Immature natural killer cell (primary cell): ENCODE measurements around the gene RPL19. TPM values are rescaled to one million over a fixed set of nuclear protein-coding genes. Genes with fewer than 3 reads are reported as not detected.

Experiments
- DNase-seq, 3 donors: peaks; one replicate each; pipeline ENCODE4 v3.0.0; 2022; ENCODE audit warnings: mixed read lengths in 1 of 3
- H3K27ac Mint-ChIP-seq, 6 donors: one replicate each; pipeline ENCODE4 v1.8.0; 2020; ENCODE audit warnings: mixed read lengths in 6 of 6, mild to moderate bottlenecking in 5 of 6, inconsistent platforms in 4 of 6, moderate library complexity in 3 of 6
- H3K27me3 Mint-ChIP-seq, 3 donors: one replicate each; pipeline ENCODE4 v1.8.0; 2020 to 2021; ENCODE audit warnings: low read depth in 3 of 3, mild to moderate bottlenecking in 3 of 3, mixed read lengths in 3 of 3, moderate library complexity in 3 of 3, inconsistent platforms in 1 of 3
- H3K36me3 Mint-ChIP-seq, 3 donors: one replicate each; pipeline ENCODE4 v1.8.0; 2020; ENCODE audit warnings: mixed read lengths in 3 of 3, inconsistent platforms in 2 of 3, mild to moderate bottlenecking in 2 of 3
- H3K4me1 Mint-ChIP-seq, 2 donors: one replicate each; pipeline ENCODE4 v1.8.0; 2020; ENCODE audit warnings: inconsistent platforms in 2 of 2, mild to moderate bottlenecking in 2 of 2, mixed read lengths in 2 of 2, moderate library complexity in 1 of 2
- H3K4me3 Mint-ChIP-seq, 5 donors: one replicate each; pipeline ENCODE4 v1.8.0; 2020; ENCODE audit warnings: mild to moderate bottlenecking in 5 of 5, mixed read lengths in 5 of 5, inconsistent platforms in 3 of 5, moderate library complexity in 3 of 5
- H3K9me3 Mint-ChIP-seq, 6 donors: one replicate each; pipeline ENCODE4 v1.8.0; 2020; ENCODE audit warnings: mild to moderate bottlenecking in 6 of 6, mixed read lengths in 6 of 6, inconsistent platforms in 4 of 6, moderate library complexity in 3 of 6
- polyA plus RNA-seq, 3 donors: library from polyadenylated mRNA; unstranded; fragments of 300-500 nt; fragmentation: Illumina TruSeq; gene quantifications; one replicate each; pipeline ENCODE4 v1.2.3, GENCODE V29; 2021

Gene RPL19
- polyA plus RNA-seq, 3 donors from 2014 or later, result 1,129 to 1,798 (median 1,451) TPM

GRCh38 chr17:39195568-39196160, 4.4 kb upstream of the RPL19 start:
- H3K4me1 Mint-ChIP-seq, result peaks cover 46 to 47% of the 10 kb centered on the region in 2 donors
- H3K36me3 Mint-ChIP-seq, result peaks cover 4 to 8% (median 7%) of the 10 kb centered on the region in 3 donors
- peaks cover 8 to 12% (median 10%) of the 10 kb centered on the region in 3 donors for H3K27me3 Mint-ChIP-seq
- H3K27ac Mint-ChIP-seq, result peak overlapping the region; percentile 37 to 86 (median 78)
- peak; percentile 26 to 38 (median 29) for DNase-seq
- H3K9me3 Mint-ChIP-seq, result no peaks in the 10 kb centered on the region
- H3K4me3 Mint-ChIP-seq, result peak overlapping the region; percentile 66 to 95 (median 73)

DNA sequence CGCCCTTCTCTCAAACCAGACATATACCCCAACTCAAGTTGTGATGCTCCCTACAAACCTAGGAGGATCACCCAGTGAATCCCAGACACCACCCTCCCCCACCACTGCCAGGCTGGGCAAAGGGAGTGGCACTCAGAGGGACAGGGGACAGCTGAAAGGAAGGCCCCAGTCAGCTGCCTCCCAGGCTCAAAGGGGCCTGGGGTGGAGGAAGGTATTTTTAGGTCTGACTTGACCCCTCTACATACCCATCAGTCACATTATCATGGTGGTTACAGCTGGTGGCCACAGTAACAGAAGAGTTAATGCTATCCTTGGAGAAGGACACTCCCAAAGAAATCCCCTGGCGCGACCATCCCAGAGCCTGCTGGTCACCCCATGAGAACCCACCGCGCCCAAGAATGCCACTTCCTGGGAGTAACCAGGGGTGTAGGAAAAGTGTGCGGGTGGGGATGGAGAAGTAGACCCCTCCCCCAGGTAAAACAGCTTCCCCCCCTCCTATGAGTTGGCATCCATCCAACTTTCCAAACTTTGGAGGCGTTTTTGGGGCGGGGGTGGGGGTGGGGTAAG, 3.8 kb upstream of the RPL19 start:
- peaks cover 53% of the 10 kb centered on the region in 2 donors for H3K4me1 Mint-ChIP-seq
- H3K36me3 Mint-ChIP-seq, result peaks cover 4 to 8% (median 7%) of the 10 kb centered on the region in 3 donors
- DNase-seq, result no peak
- no peaks in the 10 kb centered on the region for H3K9me3 Mint-ChIP-seq
- H3K4me3 Mint-ChIP-seq, result peak overlapping the region; percentile 66 to 95 (median 80)
- peaks cover 8 to 16% (median 12%) of the 10 kb centered on the region in 3 donors for H3K27me3 Mint-ChIP-seq
- H3K27ac Mint-ChIP-seq, result peak overlapping the region in 5 of 6 donors; percentile 34 to 82 (median 71)

DNA sequence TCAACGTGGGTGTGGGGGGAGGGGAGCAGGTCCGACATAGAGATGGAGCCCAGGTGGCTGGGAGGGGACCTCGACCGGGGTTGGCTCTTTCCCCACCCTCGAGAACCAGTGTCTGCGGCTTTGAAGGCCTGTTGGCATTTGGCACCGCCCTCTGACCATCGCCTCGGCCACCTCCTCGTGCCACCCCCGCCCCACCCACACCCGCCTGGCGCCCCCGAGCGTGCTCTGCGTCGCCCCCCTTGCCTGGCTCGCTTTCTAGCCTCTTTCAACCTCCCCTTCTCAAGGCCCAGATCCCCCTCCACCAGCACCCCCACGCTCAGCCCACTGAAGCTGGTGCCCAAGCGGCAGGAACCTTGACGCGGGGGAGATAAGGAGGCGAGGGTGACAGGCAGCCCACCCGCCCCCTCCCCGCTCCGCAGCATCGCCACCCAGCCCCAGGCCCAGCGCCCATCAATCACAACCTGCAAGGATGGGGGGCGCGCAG, 3.2 kb upstream of the RPL19 start:
- Mint-ChIP-seq H3K36me3 (peaks cover 4 to 10% (median 8%) of the 10 kb centered on the region in 3 donors), H3K9me3 (no peaks in the 10 kb centered on the region), H3K4me3 (peak overlapping the region; percentile 64 to 95 (median 80)), H3K4me1 (peaks cover 57 to 58% of the 10 kb centered on the region in 2 donors), H3K27ac (peak overlapping the region in 3 of 6 donors; percentile 24 to 66 (median 24)), H3K27me3 (peaks cover 8 to 16% (median 14%) of the 10 kb centered on the region in 3 donors)
- DNase-seq, result peak in 2 of 3 donors; percentile 28 to 39

DNA sequence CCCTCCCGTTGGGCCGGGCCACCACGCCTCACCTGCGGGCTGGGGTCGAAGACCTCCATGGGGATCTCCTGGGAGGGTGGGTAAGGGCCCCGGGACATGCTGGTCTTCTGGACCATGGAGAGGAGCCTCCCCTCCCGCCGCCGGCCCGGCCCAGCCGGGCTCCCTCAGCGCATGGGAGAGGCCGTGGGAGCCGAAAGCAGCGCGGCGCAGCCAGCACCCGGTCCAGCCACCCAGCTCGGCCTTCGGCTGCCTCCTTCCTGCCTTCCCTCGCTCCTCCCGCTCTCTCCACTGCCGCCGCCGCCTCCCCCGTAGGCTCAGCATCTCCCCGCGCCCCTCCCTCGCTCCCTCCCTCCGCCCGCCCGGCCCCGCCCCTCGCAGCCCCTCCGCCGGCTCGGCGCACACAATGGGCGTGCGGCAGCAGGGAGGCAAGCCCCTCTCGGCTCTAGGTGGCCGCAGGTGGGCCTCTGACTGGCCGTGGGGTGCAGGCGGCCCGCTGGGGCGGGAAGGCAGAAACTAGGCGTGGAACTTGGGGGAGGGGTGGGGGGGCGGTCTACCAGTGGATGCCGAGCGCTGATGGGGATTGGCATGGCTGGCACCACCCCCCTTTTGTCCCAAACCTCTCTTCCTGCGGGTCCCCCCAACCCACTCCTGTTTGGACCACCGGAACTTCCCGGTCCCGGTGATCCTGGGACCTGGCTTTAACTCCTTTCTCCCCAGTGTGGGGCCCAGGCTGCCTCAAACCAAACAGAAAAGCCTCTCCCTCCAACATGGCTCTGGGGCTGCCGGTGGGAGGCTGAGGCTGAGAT, 2.5 kb upstream of the RPL19 start, which contains the start of gene CACNB1:
Gene CACNB1, minus strand, starts transcription at position 290 of the 806 bp plus-strand sequence. Its CDS starts 174 bp downstream, at position 116.
- Mint-ChIP-seq H3K9me3 (no peaks in the 10 kb centered on the region), H3K4me1 (peaks cover 58 to 60% of the 10 kb centered on the region in 2 donors), H3K4me3 (peak within 1 kb of the TSS; percentile 80 to 95 (median 91)), H3K27ac (peak within 1 kb of the TSS in 5 of 6 donors; percentile 66 to 100 (median 99)), H3K36me3 (peaks cover 4 to 12% (median 9%) of the 10 kb centered on the region in 3 donors), H3K27me3 (peaks cover 8 to 16% (median 15%) of the 10 kb centered on the region in 3 donors)
- DNase-seq, result peak; percentile 54 to 64 (median 62)

- Mint-ChIP-seq H3K9me3 (no peaks in the 10 kb centered on the region), H3K36me3 (peaks cover 8 to 16% (median 13%) of the 10 kb centered on the region in 3 donors), H3K27me3 (peaks cover 10 to 16% (median 15%) of the 10 kb centered on the region in 3 donors), H3K27ac (peak overlapping the region in 5 of 6 donors; percentile 29 to 100 (median 99)), H3K4me3 (peak overlapping the region; percentile 76 to 95 (median 91)), H3K4me1 (peaks cover 63 to 64% of the 10 kb centered on the region in 2 donors)
- no peak for DNase-seq
Measured at GRCh38 chr17:39198186-39198566, 1.9 kb upstream of the RPL19 start.

DNA sequence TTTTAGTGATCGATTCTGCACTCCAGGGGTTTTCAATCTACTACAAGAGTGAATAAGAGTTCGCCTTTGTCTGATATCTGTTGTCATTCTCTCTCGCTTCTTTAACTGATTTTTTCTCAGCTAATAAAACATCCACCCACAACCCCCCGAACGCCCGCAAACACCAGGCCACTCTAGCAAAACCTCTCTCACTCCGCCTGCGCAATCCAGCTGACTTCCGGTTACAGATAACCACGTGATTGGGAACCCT, 338 bp upstream of the RPL19 start:
- DNase-seq, result peak; percentile 92 to 95 (median 94)
- Mint-ChIP-seq H3K9me3 (no peaks in the 10 kb centered on the region), H3K36me3 (peaks cover 11 to 27% (median 13%) of the 10 kb centered on the region in 3 donors), H3K4me3 (peak overlapping the region; percentile 91 to 96 (median 93)), H3K4me1 (peaks cover 57 to 67% of the 10 kb centered on the region in 2 donors), H3K27ac (peak overlapping the region; percentile 99 to 100 (median 100)), H3K27me3 (peaks cover 10 to 16% (median 15%) of the 10 kb centered on the region in 3 donors)

- peaks cover 10 to 16% (median 15%) of the 10 kb centered on the region in 3 donors for H3K27me3 Mint-ChIP-seq
- H3K9me3 Mint-ChIP-seq, result no peaks in the 10 kb centered on the region
- peak overlapping the region; percentile 91 to 96 (median 93) for H3K4me3 Mint-ChIP-seq
- H3K36me3 Mint-ChIP-seq, result peaks cover 13 to 31% (median 15%) of the 10 kb centered on the region in 3 donors
- DNase-seq, result no peak
- H3K27ac Mint-ChIP-seq, result peak overlapping the region; percentile 99 to 100 (median 100)
- H3K4me1 Mint-ChIP-seq, result peaks cover 49 to 57% of the 10 kb centered on the region in 2 donors
Measured at GRCh38 chr17:39200957-39201510, 951 bp downstream of the RPL19 start.

GRCh38 chr17:39204245-39204644, 4.2 kb downstream of the RPL19 start:
- no peak overlapping the region for H3K4me3 Mint-ChIP-seq
- peaks cover 34 to 40% of the 10 kb centered on the region in 2 donors for H3K4me1 Mint-ChIP-seq
- peak overlapping the region in 3 of 6 donors; percentile 41 to 55 (median 46) for H3K27ac Mint-ChIP-seq
- peaks cover 9 to 16% (median 12%) of the 10 kb centered on the region in 3 donors for H3K27me3 Mint-ChIP-seq
- H3K36me3 Mint-ChIP-seq, result peaks cover 13 to 31% (median 15%) of the 10 kb centered on the region in 3 donors
- no peaks in the 10 kb centered on the region for H3K9me3 Mint-ChIP-seq
- no peak for DNase-seq

DNA sequence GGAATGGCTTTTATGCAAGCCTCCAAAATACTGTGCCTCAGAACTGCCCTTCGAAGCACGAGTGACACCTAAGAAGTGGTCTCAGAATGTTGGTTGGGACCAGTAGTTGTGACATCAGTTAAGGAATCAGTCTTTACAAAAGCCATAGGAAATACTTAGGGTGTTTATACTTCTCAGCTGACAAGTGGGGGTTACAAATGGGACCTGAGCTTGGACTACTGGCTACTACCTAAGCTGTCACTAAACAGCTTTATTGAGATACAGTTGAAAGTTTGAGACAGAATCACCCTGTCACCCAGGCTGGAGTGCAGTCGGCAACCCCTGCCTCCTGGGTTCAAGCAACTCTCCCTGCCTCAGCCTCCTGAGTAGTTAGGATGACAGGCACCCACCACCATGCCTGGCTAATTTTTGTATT, 5.0 kb downstream of the RPL19 start:
- Mint-ChIP-seq H3K4me3 (no peak overlapping the region), H3K27me3 (peaks cover 7 to 11% (median 7%) of the 10 kb centered on the region in 3 donors), H3K27ac (peak overlapping the region in 2 of 6 donors; percentile 7 to 74), H3K9me3 (no peaks in the 10 kb centered on the region), H3K4me1 (peaks cover 25 to 33% of the 10 kb centered on the region in 2 donors), H3K36me3 (peaks cover 13 to 31% (median 15%) of the 10 kb centered on the region in 3 donors)
- DNase-seq, result no peak

- peaks cover 5 to 18% (median 6%) of the 10 kb centered on the region in 3 donors for H3K36me3 Mint-ChIP-seq
- no peak overlapping the region for H3K4me3 Mint-ChIP-seq
- H3K4me1 Mint-ChIP-seq, result peaks cover 0 to 12% of the 10 kb centered on the region in 2 donors
- no peaks in the 10 kb centered on the region for H3K9me3 Mint-ChIP-seq
- H3K27me3 Mint-ChIP-seq, result peaks cover 0 to 6% (median 5%) of the 10 kb centered on the region in 3 donors
- DNase-seq, result no peak
- H3K27ac Mint-ChIP-seq, result no peak overlapping the region
Measured at GRCh38 chr17:39208136-39208535, 8.1 kb downstream of the RPL19 start.

GRCh38 chr17:39208893-39209292, 8.8 kb downstream of the RPL19 start:
- DNase-seq, result no peak
- no peaks in the 10 kb centered on the region for H3K9me3 Mint-ChIP-seq

GRCh38 chr17:39209317-39210092, 9.4 kb downstream of the RPL19 start:
- peaks cover 0 to 7% of the 10 kb centered on the region in 2 donors for H3K4me1 Mint-ChIP-seq
- H3K36me3 Mint-ChIP-seq, result peaks cover 0 to 7% (median 6%) of the 10 kb centered on the region in 3 donors
- H3K27ac Mint-ChIP-seq, result no peak overlapping the region
- no peaks in the 10 kb centered on the region for H3K9me3 Mint-ChIP-seq
- peak overlapping the region in 2 of 5 donors; percentile 10 to 64 for H3K4me3 Mint-ChIP-seq
- peaks cover 0 to 7% (median 5%) of the 10 kb centered on the region in 3 donors for H3K27me3 Mint-ChIP-seq
- DNase-seq, result peak; percentile 57 to 66 (median 61)

More at GRCh38 chr17:39208893-39209292, 8.8 kb downstream of the RPL19 start:
- H3K27ac Mint-ChIP-seq, result no peak overlapping the region
- peaks cover 0 to 12% (median 6%) of the 10 kb centered on the region in 3 donors for H3K36me3 Mint-ChIP-seq
- no peak overlapping the region for H3K4me3 Mint-ChIP-seq
- peaks cover 0 to 8% of the 10 kb centered on the region in 2 donors for H3K4me1 Mint-ChIP-seq
- peaks cover 0 to 7% (median 5%) of the 10 kb centered on the region in 3 donors for H3K27me3 Mint-ChIP-seq
